Fibroblast of skin of back (primary cell): ENCODE results near the gene MCAM. TPM values are rescaled to one million over a fixed set of nuclear protein-coding genes. Genes with fewer than 3 reads are reported as not detected.

Experiments used
- DNase-seq: peaks from one replicate; pipeline ENCODE4 v3.0.0-alpha.2; 2013
- polyA plus RNA-seq, 2 experiments: library from polyadenylated mRNA; unstranded; fragments of 120-200 nt; gene quantifications; one replicate each; pipeline ENCODE4 v1.2.1, GENCODE V29; 2013; ENCODE audit not compliant: insufficient read length in 2 of 2

Gene MCAM, protein sequence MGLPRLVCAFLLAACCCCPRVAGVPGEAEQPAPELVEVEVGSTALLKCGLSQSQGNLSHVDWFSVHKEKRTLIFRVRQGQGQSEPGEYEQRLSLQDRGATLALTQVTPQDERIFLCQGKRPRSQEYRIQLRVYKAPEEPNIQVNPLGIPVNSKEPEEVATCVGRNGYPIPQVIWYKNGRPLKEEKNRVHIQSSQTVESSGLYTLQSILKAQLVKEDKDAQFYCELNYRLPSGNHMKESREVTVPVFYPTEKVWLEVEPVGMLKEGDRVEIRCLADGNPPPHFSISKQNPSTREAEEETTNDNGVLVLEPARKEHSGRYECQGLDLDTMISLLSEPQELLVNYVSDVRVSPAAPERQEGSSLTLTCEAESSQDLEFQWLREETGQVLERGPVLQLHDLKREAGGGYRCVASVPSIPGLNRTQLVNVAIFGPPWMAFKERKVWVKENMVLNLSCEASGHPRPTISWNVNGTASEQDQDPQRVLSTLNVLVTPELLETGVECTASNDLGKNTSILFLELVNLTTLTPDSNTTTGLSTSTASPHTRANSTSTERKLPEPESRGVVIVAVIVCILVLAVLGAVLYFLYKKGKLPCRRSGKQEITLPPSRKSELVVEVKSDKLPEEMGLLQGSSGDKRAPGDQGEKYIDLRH
- 370 TPM for polyA plus RNA-seq (2013, experiment 1 of 2; ENCODE audit: insufficient read length)
- 424 TPM for polyA plus RNA-seq (2013, experiment 2 of 2; ENCODE audit: insufficient read length)

GRCh38 chr11:119316729-119317591 lies at the start of gene MCAM:
TSS of gene MCAM (minus strand) at chr11:119317130. CDS start at chr11:119317101, 29 bp downstream.
- peak; percentile 71 for DNase-seq

DNA sequence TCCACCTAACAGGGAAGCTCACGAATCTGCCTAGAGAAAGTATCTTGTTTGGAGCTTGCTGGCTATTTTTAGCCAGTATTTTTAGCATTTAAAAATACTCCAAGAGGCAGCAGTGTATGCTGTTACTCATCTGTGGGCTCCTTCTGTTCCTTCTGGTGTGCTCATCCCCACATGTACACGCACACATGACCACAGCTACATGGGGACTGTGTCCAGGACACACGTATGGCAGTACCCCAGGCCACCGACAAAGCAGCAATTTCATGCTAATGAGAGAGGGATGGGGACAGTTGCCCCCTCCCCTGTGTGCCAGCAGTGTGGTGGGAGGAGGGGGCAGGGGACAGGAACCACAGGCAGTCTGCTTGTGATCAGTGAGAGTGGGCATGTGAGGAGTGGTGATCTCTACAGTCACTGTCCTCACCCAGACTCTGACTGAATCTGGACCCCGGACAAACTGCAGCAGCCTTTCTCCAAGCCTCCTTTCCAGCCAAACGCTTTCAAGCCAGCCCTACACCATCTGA lies 48.2 kb upstream of the MCAM start:
- peak; percentile 45 for DNase-seq

DNA sequence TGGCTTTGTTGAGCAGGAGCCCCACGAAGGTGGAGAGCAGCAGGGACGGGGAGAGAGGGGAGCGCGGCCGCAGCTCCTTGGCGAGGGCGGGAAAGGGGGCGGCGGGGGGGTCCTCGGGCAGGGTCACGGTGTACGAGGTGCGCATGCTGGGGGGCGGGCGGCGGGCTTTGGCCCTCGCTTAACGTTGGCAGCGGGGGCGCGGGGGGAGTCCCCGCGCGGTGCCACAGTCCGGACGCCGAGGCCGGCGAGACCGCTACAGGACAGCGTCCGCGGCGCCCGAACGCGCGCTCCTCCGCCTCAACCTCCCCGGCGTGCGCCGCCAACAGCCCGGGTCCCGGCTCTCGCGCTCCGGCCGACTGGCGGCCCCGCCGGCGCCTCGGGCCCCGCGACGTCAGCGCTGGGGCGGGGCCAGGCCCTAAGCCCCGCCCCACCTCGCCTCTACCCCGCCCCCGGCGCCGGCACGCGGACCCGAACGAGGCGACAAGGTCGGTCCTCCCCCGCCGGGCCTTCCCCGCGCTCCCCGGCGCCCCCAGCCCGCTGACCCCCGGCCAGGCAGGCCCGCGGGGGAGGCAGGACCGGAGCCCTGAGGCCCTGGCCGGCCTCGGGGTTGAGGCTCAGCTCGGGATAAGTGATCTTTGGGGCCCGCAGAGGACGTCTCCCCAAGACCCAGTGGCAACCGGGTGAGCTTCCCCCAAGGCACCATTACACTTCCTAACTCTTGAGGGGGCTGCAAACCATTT lies 47.1 kb upstream of the MCAM start:
- peak; percentile 46 for DNase-seq

GRCh38 chr11:119363081-119363850 lies 46.3 kb upstream of the MCAM start:
- DNase-seq, result no peak

GRCh38 chr11:119362741-119363080 lies 45.8 kb upstream of the MCAM start:
- DNase-seq, result no peak

- DNase-seq, result no peak
Observed at GRCh38 chr11:119361941-119362725, 45.2 kb upstream of the MCAM start.

DNA sequence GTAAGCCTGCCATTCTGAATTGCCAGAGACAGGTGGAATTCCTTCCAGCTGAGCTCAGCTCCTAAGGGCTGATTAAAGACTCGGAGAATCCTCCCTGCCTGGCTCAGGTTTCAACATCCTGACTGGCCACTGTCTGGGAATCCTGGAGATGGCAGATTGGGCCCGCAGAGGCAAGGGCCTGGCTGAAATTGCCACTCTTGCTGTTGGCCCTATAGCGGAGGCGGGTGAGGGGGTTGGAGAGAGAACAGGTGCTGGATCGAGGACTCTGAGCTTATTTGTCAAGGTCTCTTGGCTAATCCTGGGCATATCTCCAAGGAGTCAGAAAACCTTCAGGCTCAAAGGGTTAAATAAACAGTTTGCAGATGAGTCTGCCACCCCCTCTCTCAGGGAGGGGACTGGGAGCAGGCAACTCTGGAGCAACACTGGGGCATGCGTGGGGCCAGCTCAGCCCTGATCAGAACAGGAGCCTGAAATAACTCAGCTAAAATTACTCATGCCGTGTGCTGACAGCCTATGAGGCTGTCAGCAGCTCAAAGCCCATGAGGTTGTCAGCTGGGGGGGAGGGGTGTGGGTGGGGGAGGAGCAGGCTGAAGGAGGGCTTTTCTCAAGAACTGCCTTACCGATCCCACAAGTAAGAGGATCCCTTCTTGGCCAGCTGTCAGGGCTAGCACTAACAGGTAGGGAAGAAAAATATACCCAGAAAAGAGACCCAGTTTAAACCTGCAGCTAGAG lies 44.3 kb upstream of the MCAM start:
- peak; percentile 75 for DNase-seq

DNA sequence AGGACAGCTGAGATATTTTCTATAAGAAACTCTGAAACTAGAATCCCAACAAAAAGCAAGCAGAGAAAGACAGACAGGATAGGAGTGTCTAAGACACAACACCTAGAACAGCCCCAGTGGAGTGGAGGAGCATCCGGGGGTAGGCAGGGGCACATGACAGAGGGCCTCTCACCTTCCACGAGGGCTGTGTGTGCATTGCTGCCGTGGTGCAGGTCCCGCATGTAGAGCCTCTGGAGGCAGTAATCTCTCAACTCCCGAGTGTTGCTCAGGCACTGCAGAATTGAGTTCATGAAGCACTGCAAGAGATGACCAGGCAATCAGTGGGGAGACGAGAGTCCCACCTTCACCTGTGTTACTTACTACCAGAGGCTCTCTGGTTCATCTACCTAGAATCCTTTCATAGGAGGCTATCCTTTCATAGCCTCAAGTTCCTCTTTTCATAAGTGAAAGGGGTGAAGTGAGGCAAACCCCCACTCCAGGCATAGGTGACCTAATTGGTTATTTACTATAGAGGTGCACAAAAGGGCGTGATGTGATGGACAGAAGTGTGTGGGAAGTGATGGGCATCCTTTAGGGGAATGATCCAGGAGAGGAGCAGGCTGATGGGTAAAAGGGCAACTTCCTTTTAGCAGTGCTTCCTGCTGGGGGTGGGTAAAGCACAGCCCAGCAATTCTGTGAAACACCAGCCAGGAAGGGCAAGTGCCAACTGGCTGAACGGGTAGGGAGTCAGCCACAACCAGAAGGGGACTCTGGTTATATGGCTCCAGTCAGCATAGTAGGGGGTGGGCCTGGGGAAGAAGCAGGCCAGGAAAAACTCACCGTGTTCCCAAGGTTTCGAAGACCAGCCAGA lies 42.7 kb upstream of the MCAM start:
- no peak for DNase-seq

GRCh38 chr11:119357074-119357473 lies 40.1 kb upstream of the MCAM start:
- no peak for DNase-seq

- peak; percentile 75 for DNase-seq
Observed at GRCh38 chr11:119356349-119357031, 39.6 kb upstream of the MCAM start.

GRCh38 chr11:119355091-119355843 lies 38.3 kb upstream of the MCAM start:
- no peak for DNase-seq

GRCh38 chr11:119352857-119353260 lies 35.9 kb upstream of the MCAM start:
- DNase-seq, result no peak

- DNase-seq, result no peak
Observed at GRCh38 chr11:119351232-119351631, 34.3 kb upstream of the MCAM start.

DNA sequence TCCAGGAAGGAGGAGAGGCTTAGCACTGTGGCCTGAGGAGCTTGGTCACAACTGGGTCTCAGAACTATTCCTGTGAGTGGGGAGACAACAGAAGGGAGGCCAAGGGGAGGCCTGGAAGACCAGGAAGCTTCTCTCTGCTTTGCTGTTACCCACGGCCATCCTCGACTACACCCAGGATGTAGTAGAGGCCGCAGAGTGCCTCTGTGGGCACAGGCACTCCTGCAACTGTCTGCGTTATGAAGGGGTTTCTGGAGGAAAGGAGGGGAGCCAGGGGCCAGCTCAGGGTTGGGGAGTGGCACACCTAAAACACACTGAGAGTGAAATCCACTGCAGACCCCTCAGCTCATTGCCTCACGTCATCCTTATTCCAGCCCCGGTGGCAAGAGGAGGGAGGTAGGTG lies 33.4 kb upstream of the MCAM start:
- DNase-seq, result no peak

- no peak for DNase-seq
Observed at GRCh38 chr11:119347940-119348605, 31.1 kb upstream of the MCAM start.

GRCh38 chr11:119347242-119347641 lies 30.3 kb upstream of the MCAM start:
- DNase-seq, result peak; percentile 73

GRCh38 chr11:119346605-119347004 lies 29.7 kb upstream of the MCAM start, which contains the start of gene MFRP:
TSS of gene MFRP (minus strand) at chr11:119346705. CDS start at chr11:119346513, 192 bp downstream.
- no peak for DNase-seq
